HG03521 (cell line): ENCODE data around the gene SEMA4C.
"Not testable (repeated sequence)": the region's sequence is repeated elsewhere in the genome, so short reads cannot be mapped to it uniquely, and the experiment has no call there.

Experiments used
- ATAC-seq: cut with Tn5 transposase; IDR thresholded peaks from one replicate; pipeline ENCODE4 v1.9.1; 2021; ENCODE audit warnings: mild to moderate bottlenecking, moderate library complexity; ENCODE audit not compliant: unreplicated experiment

SEMA4C gene

DNA sequence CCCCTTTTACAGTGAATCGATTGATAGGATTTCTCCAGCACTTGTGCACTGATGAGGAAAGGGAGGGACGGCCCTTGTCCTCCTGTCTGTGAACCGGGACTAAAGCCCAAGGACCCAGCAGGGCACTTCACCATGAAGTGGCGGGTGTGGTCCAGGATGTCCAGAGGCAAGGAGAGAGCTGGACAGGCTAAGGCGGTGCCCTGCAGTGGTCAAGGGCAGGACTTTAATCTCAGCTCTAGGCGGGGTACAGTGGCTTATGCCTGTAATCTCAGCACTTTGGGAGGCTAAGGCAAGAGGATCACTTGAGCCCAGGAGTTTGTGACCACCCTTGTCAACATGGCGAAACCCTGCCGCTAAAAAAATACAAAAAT lies 28.2 kb upstream of the SEMA4C start:
- ATAC-seq = no peak

DNA sequence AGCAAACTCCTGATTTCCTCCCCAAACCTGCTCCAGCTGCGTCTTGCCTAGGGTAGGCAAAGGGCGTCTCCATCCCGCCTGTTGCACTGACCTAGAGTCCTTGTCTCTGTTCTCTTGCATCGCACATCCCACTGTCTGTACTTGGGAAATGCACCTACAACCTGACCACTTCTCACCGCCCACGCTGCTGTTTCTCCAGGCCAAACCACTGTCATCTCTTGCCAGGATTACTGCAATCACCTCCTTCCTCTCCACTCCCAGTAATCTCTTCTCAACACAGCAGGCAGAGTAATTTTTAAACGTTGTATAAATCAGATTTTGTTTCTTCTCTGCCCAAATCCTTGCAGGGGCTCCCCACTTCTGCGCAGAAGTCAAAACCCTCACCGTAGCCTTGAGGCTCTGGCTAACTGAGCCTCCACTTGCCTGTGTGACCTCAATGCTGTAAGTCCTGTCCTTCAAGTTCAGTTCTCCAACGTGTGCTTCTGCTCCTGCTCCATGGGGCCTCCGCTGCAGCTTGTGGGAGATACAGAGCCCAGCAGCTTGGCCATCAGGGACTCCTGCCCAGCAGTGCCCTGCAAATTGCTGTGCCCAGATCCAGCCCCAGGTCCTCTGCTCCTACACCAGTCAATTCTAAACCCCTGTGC lies 27.7 kb upstream of the SEMA4C start:
- no peak for ATAC-seq

DNA sequence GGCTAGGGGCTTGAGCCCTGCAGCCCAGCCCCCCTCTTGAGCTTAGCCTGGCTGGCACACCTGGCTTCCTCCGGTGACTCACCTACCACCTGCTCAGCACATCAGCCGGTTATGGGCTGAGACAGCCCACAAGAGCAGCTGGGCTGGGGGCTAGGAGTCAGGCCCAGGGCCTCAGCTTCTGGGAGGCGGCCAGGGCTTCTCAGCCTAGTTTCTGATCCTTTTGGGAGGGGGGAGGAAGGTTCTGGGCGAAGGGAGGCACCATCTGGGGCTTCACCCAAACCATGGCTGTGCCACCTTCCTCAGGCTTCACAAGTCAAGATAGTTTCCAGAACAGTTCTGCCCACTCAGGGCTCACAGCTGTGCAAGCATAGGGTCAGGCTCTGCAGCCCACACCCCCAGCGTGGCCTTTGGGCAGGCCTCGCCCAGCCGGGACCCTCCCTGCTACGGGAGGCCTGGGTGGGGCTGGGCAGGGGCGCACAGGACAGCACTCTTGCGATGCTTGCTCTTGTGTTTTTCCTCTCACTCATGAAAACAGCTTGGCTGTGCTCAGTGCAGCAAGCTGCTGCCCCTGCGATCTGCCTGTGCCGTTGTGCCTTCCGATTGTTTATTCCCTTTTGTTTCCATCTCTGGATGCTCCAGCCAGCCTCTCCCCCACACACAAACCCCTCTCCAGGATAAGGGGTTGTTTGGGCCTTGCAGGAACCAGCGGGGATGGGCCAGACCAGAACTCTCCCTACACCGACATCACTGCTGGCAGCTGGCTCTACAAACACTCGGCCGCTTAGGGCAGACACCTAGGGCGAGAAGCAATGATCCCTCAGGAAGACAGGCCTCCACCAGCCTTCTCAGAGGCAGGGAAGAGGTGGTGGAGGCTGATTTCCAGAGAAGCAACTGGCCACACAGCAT lies 26.1 kb upstream of the SEMA4C start:
- no peak for ATAC-seq

DNA sequence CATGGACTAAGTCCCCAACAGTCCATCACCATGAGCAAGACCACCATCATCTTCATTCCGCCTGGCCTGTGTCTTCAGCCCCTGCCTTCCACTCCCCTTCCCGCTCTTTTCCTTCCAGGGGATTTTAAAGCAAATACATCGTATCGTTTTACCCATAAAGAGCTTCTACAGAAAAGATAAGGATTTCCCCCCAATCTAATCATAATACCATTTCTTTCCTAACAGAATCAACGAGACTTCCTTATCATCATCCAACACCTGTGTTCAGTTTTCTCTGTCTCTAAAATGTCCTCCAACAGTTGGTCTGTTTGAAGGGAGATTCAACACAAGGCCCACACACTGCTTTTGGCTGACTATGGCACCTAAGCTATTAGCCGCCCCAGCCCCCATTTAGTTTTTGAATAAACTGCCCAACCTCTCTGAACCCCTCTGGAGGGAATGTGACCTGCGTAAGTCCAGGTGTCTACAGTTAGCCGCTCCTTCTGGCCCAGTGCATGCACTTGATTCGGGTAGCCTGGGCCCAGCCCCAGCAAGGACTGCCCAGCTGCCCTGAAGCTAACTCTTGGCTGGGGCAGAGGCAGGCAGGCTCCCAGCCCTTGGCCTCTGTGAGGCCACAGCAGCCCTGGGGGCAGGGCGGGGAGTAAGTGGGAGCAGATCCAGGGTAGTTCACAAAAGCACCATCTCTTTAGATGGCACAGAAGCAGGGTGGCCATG lies 25.3 kb upstream of the SEMA4C start:
- ATAC-seq = no peak

DNA sequence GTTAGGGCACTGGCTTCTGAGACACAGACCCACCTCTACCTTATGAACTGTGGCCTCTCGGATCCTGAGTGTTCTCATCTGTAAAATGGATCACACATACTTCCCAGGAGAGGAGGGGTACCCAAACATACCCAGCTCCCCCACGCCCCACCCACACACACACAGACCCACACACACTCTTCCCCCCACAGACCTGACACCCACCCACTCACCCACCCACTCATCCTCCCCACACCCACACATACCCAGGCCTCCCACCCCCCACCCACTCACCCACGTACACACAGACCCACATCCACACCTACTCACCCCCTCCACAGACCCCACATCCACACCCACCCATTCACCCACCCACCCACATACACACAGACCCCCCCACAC lies 24.3 kb upstream of the SEMA4C start:
- ATAC-seq = no peak

DNA sequence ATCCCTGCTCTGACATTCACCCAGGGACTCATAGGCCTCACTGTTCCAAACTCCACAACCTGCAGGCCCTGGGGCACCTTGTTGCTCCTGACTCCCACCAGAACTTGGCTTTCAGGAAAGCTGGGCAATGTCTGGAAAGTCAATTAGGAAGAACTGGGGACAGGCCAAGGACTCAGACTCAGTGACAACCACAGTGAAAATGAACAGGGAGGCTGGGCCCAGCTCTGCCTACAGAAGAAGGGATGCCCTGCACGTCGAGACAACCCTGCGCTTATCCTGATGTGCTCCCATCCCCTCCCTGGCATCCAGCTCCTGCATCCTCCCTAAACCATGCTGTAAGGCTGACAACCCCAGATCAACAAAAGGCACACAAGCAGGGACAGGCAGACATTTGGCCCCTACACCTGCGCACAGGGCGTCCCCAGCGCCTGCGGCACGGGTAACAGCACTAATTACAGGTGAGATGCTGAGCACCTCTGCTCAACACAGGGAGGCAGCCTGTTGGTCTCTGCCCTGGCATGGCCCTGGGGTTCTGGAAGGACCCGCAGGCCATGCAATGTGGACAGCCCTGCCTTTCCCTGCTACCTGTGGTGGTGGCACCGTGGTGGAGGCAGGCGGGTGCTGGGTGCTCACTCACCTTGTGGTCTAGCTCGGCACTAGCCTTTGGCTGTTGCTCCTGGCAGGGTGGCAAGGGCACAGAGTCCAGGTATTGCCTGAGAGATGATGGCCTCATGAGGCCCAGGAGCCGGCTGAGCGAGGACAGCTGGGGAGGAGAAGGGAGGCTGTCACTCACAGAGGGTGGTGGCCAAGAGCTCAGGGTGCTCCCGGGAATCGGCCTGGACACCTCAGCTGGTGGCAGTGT lies 23.6 kb upstream of the SEMA4C start:
- ATAC-seq = no peak

DNA sequence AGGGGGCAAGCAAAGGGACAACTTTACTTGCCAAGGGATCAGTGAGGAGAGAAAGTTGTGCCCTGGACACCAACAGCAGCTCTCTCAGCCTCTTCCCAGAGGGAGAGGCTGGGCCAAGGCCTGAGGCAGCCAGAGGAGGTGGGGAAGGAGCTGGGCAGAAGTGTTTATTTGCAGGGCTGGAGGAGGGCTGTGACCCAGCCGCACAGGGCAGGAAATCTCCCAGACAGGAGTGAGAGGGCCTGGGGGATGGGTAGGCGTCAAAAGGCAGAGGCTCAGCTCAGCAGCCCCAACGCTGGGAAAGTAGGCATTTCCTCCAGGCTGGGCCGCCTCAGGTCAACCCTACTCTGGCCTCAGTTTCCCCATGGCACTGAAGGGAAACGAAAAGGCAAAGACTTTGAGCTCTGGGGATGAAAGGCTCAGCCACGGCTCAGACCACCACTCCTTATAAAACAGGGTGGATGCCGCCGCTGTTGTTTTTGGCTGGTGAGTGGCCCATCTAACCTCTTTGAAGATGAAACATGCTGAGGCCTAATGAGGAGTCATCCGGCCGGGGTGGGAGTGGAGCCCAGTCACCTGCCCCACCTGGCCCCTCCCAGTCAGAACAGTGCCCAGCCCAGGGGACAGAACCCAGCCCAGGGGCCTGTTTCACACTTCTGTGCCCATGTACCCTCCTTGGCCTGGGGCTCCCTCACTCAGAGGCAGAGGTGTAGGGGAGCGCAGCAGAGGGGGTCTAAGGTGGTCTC lies 21.9 kb upstream of the SEMA4C start:
- ATAC-seq = no peak

DNA sequence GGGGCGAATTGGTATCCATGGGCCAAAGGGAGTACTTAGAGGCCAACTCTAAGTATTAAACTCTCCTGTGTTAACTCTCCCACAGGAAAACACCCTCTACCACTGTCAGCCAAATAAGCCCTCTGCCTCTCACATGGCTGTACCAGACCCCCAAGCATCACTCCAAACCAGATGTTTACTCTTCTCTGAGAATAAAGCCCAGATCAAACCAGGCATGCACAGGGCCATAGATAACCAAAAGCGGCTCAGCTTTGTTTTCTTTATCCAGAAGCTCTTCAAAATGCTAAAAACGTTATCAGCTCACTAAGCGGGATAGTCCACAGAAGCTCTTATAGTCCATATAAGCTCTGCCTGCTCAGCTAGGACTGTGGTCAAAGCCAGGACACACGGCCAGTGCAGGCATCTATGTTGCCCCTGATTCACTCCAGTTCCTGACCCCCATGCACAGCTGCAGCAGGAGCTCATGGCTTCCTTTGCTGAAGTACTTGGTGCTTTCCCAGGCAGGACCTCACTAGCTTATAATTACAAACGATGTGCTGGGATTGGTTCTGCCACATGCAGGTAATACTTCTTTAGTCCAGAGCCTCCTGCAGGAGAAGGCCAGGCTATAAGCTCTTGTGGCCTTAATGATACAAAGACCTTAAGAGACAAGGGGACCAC lies 21.0 kb upstream of the SEMA4C start:
- ATAC-seq = no peak

DNA sequence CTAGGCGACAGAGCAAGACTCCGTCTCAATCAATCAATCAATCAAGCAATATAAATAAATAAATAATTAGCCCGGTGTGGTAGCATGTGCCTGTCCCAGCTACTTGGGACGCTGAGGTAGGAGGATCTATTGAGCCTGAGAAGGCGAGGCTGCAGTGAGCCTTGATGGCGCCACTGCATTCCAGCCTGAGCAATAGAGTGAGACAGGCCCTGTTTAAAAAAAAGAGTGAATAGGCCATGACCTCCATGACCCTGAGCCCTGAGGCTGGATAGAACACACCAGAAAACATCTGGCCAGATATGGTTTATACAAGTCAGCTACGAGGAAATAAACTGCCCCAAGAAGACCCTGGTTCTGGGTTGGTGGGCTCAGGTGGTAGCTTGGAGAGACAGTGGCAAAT lies 20.4 kb upstream of the SEMA4C start:
- no peak for ATAC-seq

DNA sequence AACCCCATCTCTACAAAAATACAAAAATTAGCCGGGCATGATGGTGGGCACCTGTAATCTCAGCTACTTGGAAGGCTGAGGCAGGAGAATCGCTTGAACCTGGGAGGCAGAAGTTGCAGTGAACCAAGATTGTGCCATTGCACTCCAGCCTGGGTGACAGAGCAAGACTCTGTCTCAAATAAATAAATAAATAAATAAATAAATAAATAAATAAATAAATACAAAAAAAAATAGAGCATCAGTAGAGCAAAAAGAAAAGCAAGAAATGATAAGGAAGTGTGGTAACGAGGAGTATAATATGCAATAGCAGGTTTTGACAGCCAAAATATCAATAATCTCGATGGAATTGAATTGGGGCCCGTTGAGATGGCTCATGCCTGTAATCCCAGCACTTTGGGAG lies 19.6 kb upstream of the SEMA4C start:
- ATAC-seq = not testable (repeated sequence)

DNA sequence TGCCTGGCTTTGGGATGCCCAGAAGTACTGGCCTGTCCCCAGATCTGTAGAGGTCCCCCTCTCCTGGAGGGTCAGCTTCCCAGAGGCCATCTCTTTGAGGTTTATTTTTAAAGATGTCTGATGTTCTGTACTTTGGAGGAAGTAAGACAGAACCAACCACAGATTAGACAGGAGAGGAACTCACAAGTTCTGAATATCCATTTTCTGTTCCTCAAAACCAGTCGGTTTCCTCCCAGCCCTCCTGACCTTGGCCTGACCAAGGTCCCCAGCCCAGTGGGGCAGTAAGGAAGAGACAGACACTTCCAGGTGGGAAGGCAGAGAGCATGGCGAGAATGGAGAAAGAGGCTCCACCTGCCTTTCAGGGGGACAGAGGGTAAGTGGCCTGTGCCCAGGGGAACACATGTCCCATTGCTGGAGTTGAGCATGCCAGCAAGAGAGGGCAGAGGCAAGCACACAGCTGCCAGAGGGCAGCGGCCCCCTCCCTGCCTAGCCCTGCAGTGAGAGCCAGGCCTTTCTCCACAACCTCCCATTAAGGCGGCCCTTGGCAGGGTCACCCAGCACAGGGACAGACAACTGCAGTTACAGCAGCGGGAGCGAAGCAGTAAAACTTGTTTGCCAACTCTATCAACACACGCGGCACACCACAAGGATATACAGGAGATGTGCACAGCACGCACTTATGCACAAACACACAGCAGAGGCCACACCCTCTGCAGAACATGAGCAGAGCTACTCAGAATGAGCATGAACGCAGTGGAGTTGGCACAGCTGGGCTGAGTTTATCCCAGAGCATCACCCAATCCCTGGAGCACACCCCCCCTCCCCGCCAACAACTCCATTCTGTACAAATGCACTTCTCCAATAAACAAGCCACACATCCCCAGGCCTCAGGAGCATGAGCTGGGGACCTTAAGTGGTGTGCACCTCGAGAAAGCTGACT lies 18.5 kb upstream of the SEMA4C start:
- no peak for ATAC-seq

DNA sequence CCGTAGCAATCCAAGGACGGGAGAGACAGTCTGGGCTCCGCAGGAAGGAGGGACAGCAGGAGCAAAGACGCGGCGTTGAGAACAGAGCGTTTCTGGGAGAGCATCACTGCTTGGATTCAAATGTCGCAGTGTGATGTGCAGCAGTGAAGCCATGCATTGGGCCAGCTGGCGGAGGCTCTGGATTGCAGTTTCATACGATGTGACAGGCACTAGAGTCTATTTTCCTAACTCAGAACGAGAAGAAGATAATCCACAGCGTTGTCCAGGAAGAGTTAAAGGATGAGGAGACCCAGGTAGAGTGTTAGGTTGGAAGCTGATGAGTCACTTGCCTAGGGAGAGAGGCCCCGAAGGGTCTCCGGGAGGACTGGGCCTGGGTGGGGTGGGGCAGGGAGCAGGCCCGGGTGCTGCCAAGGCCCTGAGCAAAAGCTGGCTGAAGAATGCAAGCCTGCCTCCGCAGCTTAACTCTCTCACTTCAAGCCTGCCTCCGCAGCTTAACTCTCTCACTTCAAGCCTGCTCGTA lies 17.7 kb upstream of the SEMA4C start:
- ATAC-seq = no peak

DNA sequence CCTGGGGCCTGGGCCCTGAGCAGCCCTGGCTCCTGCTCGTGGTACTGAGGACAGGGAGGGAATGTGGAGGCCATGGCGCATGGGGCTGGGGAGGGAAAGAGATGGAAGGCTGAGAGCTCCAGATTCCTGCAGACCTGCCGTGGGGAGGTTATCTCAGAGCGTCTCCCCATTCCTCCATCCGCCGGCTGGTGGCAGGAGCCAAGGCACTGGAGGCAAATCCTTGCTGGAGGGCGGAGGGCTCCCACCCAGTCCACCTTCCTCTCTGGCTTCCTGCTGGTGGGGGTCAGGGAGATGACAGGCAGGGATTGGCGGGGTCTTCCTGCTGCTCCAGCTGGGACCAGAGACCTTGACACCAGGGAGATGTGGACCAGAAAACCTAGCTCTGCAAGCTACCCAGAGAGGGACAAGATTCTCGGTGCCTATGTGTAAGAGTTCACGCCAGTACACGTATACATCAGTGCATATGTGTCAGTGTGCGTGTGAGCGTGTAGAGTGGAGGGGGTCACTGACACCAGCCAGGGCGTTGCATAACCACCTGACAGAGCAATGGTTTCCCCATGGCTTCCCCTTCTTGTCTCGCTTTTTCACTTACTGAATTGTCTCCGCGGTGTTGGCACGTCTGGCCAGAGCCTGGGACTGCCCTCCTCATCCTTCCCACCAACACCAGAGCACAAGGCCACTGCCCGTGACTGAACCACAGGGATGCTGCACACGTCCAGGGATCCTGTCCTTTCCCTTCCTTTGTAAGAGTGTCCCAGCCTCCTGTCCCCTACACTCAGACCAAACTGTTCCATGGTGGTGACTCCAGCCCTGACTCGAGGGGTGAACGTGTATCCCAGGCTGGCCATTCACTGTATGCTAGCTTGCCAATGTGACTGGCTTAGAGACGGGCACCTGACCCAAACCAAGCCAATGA lies 15.8 kb upstream of the SEMA4C start:
- ATAC-seq = no peak

DNA sequence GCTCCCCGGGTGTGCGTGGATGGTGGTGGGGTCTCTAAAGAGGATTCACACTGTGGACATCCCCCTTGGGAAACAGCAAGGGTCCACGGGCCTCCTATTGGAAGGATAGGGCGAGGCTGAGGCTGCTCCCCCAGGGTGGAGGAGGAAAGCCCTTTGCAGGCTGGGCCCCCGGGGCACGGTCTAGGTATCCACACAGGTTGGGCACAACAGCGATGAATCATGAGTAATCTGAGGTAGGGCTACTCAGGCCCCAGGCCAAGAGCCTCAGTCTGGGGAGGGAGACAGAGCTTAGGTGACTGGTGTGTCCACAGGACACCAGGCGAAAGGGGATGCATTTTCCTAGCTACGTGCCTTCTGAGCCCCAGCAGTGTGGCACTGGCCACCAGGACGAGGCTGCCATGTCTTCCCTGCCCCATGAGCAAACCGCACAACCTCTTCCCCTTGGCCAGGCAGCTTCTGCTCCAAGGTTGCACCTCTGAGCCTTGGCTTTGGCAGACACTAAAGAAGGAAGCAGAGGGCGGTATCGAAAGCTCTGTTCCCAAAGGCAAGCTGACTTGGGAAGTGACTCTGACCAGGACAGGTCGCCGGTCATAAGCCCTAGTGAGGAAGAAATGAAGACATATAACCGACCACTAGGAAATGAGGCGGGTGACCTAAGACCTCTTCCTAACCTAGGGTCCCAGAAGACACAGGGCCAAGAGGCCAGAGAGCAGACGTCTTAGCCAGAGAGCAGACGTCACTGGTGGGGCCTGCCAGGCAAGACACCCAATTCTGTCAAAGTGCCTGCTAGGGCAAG lies 14.6 kb upstream of the SEMA4C start:
- ATAC-seq = no peak

DNA sequence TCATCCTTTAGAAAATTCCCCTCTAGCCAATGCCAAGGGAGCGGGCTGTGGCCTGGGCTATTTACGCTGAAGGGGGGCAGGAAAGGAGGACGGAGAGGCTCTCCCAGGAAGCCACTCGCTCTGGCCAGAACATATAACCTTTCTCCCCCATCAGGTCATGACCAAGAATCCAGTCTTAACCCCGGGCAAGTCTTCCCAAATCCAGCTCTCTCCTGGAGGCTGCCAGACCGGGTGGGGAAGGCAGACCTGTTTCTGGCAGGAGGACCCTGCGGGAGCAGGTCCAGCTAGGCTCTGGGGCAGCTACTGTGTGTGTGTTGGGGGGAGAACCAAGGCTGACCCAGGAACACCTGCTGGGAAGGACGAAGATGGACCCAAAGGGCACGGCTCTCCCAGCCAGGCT lies 13.4 kb upstream of the SEMA4C start:
- no peak for ATAC-seq

DNA sequence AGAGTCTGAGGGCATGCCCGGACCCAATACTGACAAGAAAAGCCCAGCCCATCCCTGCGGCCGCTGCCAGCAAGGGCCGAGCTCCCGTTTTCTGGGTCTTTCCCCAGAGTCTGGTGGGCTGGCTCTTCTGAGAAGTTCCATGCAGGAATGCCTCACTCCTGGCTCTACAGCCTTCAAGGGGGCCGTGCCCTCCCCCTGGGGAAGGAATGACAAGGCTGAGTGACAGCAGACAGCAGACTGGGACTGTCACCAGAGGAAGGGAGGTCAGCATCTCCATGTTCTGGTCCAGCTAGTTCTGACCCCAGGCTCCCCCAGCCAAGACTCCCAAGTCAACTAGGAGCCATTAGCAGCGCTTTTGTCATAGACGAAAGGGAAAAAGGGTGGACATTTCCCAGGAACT lies 13.0 kb upstream of the SEMA4C start:
- ATAC-seq = no peak

DNA sequence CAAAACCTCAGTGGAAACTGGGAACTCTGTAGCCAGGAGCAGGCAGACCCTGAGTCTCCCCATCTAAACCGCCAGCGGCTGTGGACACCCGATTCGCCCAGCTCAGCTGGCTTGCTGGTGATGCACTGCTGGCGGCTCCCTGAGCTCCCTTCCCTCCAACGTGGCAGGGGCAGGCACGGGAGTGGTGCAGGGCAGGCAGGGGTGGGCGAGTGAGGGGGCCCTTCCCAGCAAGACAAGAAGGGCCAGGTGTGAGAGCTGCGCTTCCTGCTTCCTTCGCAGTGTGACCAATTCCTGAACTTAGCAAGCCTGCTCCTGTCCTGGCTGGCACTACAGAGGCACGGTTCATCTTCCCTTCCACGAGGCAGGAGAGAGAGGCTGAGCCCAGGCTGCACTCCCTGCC lies 12.3 kb upstream of the SEMA4C start:
- ATAC-seq = no peak
